AG09309 (cell line): ENCODE measurements around the gene PCDH1.

Source experiments
- DNase-seq: peaks from one replicate; pipeline ENCODE4 v3.0.0-alpha.2; 2010; ENCODE audit warnings: low read depth
- H3K4me3 ChIP-seq: 2 replicates; pipeline ENCODE4 v1.5.1; 2011; ENCODE audit warnings: mild to moderate bottlenecking, low read depth, low read length, moderate library complexity; ENCODE audit not compliant: control insufficient read depth
- TF ChIP-seq, protein P1 (sequence below): IDR thresholded peaks from 2 replicates; pipeline ENCODE4 v1.5.1; 2011; ENCODE audit warnings: mild to moderate bottlenecking, low read depth, low read length, inconsistent platforms; ENCODE audit not compliant: insufficient read depth, control insufficient read depth; ENCODE audit errors: missing control alignments

The PCDH1 gene

DNA sequence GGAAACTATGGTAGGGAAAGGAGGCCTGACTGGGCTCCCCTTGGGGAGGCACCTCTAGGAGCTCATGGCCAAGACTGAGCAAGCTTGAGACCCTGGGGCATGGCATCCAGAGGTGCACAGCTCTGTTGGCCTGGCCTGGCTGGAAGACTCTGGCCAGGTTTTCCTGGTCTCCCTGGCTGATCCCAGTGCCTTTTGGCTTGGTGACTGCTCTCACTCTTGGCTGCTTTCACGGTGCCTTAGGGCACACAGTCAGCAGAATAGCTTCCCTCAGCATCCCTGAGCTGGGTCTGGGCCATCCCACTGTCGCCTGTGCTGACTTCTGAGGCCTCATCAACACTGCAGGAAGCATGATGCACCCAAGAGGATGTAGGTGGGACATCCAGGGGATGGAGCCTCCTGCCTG, 32.1 kb upstream of the PCDH1 start:
- no peak for DNase-seq
- H3K4me3 ChIP-seq = no peak overlapping the region
- TF ChIP-seq, protein P1, sequence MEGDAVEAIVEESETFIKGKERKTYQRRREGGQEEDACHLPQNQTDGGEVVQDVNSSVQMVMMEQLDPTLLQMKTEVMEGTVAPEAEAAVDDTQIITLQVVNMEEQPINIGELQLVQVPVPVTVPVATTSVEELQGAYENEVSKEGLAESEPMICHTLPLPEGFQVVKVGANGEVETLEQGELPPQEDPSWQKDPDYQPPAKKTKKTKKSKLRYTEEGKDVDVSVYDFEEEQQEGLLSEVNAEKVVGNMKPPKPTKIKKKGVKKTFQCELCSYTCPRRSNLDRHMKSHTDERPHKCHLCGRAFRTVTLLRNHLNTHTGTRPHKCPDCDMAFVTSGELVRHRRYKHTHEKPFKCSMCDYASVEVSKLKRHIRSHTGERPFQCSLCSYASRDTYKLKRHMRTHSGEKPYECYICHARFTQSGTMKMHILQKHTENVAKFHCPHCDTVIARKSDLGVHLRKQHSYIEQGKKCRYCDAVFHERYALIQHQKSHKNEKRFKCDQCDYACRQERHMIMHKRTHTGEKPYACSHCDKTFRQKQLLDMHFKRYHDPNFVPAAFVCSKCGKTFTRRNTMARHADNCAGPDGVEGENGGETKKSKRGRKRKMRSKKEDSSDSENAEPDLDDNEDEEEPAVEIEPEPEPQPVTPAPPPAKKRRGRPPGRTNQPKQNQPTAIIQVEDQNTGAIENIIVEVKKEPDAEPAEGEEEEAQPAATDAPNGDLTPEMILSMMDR = no peak

DNA sequence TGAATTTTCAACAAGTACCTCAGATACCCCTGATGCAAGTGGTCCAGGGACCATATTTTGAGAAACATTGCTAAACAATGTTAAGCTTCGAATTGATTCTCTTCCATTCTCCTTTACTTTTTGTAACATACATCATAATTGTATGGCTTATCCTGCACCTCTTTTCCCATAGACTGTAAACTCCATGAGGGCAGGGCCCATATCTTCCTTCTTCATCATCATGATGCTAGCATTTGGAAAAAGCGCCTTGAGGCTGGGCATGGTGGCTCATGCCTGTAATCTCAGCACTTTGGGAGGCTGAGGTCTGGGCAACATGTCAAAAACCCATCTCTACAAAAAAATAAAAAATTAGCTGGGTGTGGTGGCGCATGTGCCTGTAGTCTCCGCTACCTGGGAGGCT, 31.0 kb upstream of the PCDH1 start:
- no peak overlapping the region for H3K4me3 ChIP-seq
- DNase-seq = no peak
- TF ChIP-seq, protein P1 = no peak

DNA sequence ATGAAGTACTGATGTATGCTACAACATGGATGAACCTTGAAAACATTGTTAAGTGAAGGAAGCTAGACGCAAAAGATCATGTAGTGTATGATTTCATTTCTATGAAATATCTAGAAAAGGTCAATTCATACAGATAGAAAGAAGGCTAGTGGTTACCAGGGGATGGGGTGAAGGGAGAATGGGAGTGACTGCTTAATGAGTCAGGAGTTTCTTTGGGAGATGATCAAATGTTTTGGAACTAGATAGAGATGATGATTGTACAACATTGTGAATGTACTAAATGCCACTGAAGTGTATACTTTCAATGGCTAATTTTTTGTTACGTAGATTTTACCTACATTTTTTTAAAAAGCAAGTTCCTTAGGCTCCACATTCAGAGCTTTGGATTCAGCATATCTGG, 30.6 kb upstream of the PCDH1 start:
- H3K4me3 ChIP-seq = no peak overlapping the region
- TF ChIP-seq, protein P1 = no peak
- DNase-seq = no peak

DNA sequence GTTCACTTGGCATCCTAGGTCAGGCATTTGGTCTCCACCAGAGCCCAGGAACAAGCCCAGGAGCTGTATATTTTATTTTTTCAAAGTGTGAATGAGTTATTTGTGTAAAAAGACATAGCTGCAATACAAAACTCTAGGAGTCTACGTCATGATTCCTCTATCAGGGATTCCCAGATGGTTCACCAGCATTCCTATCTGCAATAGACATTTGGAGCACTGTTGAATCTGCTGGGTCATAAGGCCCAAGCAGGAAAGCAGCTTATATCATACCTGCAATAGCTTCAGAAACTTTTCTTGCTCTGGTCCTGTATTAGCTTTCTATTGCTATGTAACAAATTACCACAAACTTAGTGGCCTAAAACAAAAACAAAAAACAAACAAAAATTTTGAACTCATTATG, 28.8 kb upstream of the PCDH1 start:
- DNase-seq = no peak
- no peak overlapping the region for H3K4me3 ChIP-seq
- TF ChIP-seq, protein P1 = no peak

DNA sequence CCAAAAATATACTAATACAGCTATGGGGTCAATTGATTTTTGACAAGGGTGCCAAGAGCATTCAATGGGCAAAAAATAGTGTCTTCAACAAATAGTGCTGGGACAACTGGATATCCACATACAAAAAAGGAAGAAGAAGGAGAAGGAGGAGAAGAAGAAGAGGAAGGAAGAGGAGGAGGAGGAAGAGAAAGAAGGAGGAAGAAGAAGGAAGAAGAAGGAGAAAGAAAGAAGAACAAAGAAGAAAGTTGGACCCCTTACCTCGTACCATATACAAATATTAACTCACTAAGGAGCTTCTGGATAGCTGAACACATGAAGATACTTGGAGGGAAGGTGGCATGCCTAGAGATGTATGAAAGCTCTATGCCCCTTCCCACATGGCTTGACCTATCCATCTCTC, 28.3 kb upstream of the PCDH1 start:
- no peak for DNase-seq
- TF ChIP-seq, protein P1 = no peak

DNA sequence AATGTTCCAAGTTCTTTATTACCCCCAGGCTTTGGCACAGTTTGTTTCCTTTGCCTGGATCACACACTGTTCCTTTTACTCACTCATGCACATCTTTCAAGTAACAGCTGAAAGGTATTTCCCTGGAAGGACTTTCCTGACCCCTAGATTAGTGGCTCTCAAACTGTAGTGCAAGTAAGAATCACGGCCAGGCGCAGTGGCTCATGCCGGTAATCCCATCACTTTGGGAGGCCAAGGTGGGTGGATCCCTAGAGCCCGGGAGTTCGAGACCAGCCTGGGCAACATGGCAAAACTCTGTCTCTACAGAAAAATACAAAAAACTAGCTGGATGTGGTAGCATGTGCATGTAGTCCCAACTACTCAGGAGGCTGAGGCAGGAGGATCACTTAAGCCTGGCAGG, 26.3 kb upstream of the PCDH1 start:
- TF ChIP-seq, protein P1 = no peak
- no peak overlapping the region for H3K4me3 ChIP-seq
- no peak for DNase-seq

More for the DNA sequence above, 28.3 kb upstream of the PCDH1 start:
- no peak overlapping the region for H3K4me3 ChIP-seq

DNA sequence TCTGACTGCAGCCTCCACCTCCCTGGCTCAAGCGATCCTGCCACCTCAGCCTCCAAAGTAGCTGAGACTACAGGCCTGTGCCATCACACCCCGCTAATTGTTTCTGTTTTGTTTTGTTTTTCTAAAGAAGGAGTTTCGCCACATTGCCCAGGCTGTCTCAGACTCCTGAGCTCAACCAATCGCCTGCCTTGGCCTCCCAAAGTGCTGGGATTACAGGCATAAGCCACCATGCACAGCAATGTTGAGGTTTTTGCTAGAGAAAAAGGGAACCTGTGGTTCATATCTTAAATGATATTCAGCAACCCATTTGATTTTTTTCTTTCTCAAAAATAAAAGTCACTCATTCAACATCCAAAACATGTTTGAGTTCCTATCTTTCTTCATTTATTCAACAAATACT, 25.1 kb upstream of the PCDH1 start:
- H3K4me3 ChIP-seq = no peak overlapping the region
- TF ChIP-seq, protein P1 = no peak
- no peak for DNase-seq
